Type B pancreatic cell (in vitro differentiated cells): Measurements from ENCODE around the gene ASB10. TPM values are rescaled to one million over a fixed set of nuclear protein-coding genes. Genes with fewer than 3 reads are reported as not detected.

Experiments used
- DNase-seq: peaks from one replicate; pipeline ENCODE4 v3.0.0; 2021; ENCODE audit warnings: mixed read lengths; ENCODE audit not compliant: unreplicated experiment; ENCODE audit errors: extremely low spot score
- H3K27ac Mint-ChIP-seq: 2 replicates; pipeline ENCODE4 v1.8.0; 2021; ENCODE audit warnings: mild to moderate bottlenecking, mixed read lengths
- H3K27me3 Mint-ChIP-seq: 2 replicates; pipeline ENCODE4 v1.8.0; 2021; ENCODE audit warnings: mixed read lengths
- H3K36me3 Mint-ChIP-seq: 2 replicates; pipeline ENCODE4 v1.8.0; 2021; ENCODE audit warnings: mixed read lengths
- H3K4me1 Mint-ChIP-seq: one replicate; pipeline ENCODE4 v1.8.0; 2021; ENCODE audit warnings: mixed read lengths; ENCODE audit not compliant: unreplicated experiment
- H3K4me3 Mint-ChIP-seq: 2 replicates; pipeline ENCODE4 v1.8.0; 2021; ENCODE audit warnings: mild to moderate bottlenecking, mixed read lengths
- H3K9me3 Mint-ChIP-seq: 2 replicates; pipeline ENCODE4 v1.8.0; 2021; ENCODE audit warnings: mixed read lengths
- CTCF ChIP-seq: fragments of 200-600 bp; sonication (generic); conservative IDR thresholded peaks from 2 replicates; pipeline ENCODE4 v1.5.0; 2021; ENCODE audit warnings: antibody characterized with exemption, mild to moderate bottlenecking
- total RNA-seq: library from RNA; stranded (reverse); gene quantifications from 2 replicates; pipeline ENCODE4 v1.2.1, GENCODE V29; 2021; ENCODE audit warnings: low replicate concordance

ASB10 gene
- total RNA-seq, 1 donor from 2014 or later: not detected

DNA sequence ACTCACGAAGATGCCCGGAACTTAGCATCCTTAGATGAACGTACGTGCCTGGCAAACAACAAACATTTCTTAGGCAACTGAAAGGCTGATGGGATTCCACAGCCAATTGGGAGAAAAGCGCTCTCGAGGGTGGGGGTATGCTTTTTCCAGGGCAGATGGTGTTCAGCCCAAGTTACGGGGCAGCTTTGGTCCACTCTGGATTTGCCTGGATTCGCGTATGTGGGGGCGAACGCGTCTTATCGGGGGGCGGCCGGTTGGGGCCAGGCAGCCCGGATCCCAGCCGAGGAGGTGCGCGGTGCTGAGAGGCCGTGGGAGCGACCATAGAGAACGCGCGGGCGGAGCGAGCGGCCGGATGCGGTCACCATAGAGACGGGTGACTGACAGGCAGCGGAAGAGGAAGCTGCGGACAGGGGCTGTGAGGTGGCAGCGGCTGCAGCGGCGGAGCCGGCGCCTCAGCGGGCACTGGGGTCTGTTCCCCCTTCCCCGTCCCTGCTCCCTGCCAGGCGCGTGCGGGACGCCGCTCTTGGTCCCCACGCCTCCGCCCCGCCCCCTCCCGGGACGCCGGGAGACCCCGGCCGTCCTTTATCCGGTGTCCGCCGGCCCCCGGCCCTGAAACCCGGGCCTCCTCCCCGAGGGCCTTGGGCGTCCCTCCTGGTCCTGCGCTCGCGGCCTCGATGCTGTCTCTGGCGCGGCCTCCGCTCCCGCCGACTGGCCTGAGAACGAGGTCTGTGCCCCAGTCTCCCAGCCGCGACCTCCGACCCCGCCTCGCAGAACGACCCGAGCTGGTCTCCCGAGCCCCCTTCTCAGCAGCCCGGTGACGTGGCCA lies 45.3 kb upstream of the ASB10 start, which contains the start of gene CHPF2:
TSS of gene CHPF2 (plus strand) at position 393 of the 826 bp plus-strand sequence. CDS start 1,529 bp downstream, outside the sequence.
- no peak for TF ChIP-seq CTCF
- no peaks in the 10 kb centered on the region for H3K36me3 Mint-ChIP-seq
- H3K9me3 Mint-ChIP-seq: no peaks in the 10 kb centered on the region
- peak within 1 kb of the TSS; percentile 90 for H3K27ac Mint-ChIP-seq
- H3K27me3 Mint-ChIP-seq: no peaks in the 10 kb centered on the region
- peak within 1 kb of the TSS; percentile 98 for H3K4me3 Mint-ChIP-seq
- H3K4me1 Mint-ChIP-seq: peaks cover 31% of the 10 kb centered on the region
- DNase-seq: peak; percentile 88

DNA sequence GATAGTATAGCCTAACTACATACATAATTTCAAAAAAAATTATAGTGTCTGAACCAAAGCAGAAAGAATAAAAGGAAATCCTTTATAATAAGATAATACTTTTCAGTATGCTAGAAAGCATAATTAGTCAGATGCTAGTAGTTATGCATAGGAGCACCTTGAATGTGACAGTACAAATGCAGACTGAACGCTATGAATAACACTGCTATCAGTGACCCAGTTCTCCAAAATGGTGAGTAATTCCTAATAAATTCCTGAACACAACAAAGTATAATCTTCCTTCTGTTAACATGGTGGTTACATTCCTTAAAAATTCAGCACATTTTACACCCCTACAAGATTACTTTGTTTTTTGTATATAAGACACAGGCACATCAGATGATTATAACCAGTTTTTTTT lies 44.0 kb upstream of the ASB10 start:
- no peak for TF ChIP-seq CTCF
- Mint-ChIP-seq H3K9me3 (no peaks in the 10 kb centered on the region), H3K27me3 (no peaks in the 10 kb centered on the region), H3K4me3 (peak overlapping the region; percentile 77), H3K27ac (peak overlapping the region; percentile 50), H3K36me3 (peaks cover 4% of the 10 kb centered on the region), H3K4me1 (peaks cover 43% of the 10 kb centered on the region)
- DNase-seq: no peak

- H3K9me3 Mint-ChIP-seq: no peaks in the 10 kb centered on the region
- H3K36me3 Mint-ChIP-seq: peaks cover 11% of the 10 kb centered on the region
- no peak for DNase-seq
- H3K27me3 Mint-ChIP-seq: no peaks in the 10 kb centered on the region
- H3K27ac Mint-ChIP-seq: no peak overlapping the region
- no peak for TF ChIP-seq CTCF
- no peak overlapping the region for H3K4me3 Mint-ChIP-seq
- peaks cover 53% of the 10 kb centered on the region for H3K4me1 Mint-ChIP-seq
These were observed 42.2 kb upstream of the ASB10 start for GRCh38 chr7:151229249-151229648.

- Mint-ChIP-seq H3K4me3 (peak overlapping the region; percentile 99), H3K27me3 (no peaks in the 10 kb centered on the region), H3K27ac (peak overlapping the region; percentile 98), H3K4me1 (peaks cover 47% of the 10 kb centered on the region), H3K36me3 (peaks cover 16% of the 10 kb centered on the region), H3K9me3 (no peaks in the 10 kb centered on the region)
- TF ChIP-seq CTCF: no peak
- no peak for DNase-seq
These were observed 41.2 kb upstream of the ASB10 start for GRCh38 chr7:151228024-151228866.

DNA sequence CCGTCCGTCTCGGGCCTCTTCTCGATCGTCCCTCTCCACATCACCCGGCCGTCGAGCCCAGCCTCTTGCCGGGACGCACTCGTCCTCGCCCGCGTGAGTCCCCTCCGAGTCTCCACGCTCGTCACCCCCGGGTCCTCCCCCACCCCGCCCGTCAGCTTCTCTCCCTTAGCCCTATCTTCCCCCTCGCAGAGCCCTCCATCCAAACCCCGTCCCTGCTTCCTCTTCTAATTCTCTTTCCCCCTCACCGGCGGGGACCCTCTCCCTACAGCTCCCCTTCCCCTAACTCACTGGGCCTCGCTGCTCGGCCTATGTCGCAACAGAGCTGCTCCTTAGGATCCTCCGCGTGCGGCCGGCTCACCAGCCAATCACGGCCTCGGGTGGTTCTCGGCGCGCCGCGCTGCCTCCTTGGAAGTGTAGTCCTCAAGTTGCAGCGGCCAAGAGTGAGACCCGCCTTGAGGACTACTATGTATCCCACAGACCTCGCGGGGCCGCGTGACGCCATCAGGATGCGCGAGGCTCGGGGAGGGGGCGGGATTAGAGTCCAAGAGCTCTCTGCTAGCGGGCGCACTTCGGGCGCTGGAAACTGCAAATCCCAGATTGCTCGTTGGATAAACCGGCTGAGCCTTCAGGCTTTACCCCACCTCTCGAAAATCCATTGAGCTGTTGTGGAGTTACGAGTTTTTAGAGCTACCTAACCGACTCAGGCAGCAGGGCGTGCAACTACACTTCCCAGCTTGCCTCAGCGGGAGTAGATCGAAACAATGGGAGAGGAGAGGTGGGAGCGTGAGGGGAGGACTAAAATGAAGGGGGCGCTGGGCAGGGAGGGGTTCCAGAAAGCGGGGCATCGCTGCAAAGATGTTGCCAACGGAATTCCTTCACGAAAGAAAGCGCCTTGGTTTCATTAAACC lies 40.1 kb upstream of the ASB10 start, which contains the start of gene ABCF2:
TSS of gene ABCF2 (minus strand) at position 331 of the 908 bp plus-strand sequence. CDS start 747 bp downstream, outside the sequence.
- Mint-ChIP-seq H3K4me3 (peak within 1 kb of the TSS; percentile 99), H3K4me1 (peaks cover 43% of the 10 kb centered on the region), H3K36me3 (peaks cover 21% of the 10 kb centered on the region), H3K9me3 (no peaks in the 10 kb centered on the region), H3K27me3 (no peaks in the 10 kb centered on the region), H3K27ac (peak within 1 kb of the TSS; percentile 98)
- DNase-seq: peak; percentile 99
- TF ChIP-seq CTCF: no peak
